Fibroblast of skin of right biceps (primary cell): ENCODE data around the gene GABPB1.
A peak's percentile ranks its signal among the peaks of the same experiment; 100 is the strongest.

Source experiments
- DNase-seq: peaks from one replicate; pipeline ENCODE4 v3.0.0-alpha.2; 2013

Gene GABPB1

DNA sequence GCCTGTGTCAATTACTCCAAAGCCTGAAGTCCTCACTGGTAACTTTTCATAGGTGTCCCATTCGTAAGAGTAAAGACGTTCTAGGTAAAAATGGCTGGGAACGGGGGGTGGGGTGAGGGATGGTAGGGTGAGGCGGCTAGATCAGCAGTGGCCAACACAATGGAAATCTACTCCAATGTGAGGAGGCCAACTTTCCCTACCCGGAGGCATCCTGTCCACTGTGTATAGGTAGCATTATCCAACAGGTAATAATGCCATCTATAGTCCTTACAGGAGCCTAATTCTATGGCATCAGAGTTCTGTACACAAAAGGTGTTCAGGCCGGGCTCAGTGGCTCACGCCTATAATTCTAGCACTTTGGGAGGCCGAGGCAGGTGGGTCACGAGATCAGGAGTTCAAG lies 118.6 kb downstream of the GABPB1 start:
- DNase-seq = no peak

DNA sequence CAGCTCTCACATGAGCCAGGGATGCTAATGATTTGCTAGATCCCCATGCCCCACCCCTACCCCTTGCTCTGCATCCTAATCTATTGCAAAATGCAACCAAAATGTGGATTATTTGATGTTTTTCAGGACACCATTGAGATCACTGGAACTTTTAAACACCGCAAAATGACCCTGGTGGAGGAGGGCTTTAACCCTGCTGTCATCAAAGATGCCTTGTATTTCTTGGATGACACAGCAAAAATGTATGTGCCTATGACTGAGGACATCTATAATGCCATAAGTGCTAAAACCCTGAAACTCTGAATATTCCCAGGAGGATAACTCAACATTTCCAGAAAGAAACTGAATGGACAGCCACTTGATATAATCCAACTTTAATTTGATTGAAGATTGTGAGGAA lies 119.2 kb downstream of the GABPB1 start:
- peak; percentile 32 for DNase-seq

DNA sequence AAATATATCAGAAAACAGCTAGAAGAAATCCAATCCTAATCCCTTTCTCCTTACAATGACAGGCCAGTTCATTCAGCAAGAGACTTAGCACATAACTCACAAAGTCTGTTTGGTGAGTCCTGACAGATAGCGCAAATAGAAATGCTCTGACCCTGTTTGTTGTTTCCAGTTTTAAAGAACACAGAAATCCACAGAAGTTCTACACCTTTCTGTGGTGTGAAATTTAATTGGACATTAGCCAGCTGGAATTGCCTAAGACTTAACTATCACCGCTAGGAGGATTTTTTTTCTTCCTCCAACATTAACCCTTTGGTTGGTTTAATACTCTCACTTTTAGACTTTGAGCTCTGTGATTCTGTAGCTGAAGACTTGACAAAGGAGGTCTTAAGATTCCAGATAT lies 120.2 kb downstream of the GABPB1 start:
- no peak for DNase-seq

DNA sequence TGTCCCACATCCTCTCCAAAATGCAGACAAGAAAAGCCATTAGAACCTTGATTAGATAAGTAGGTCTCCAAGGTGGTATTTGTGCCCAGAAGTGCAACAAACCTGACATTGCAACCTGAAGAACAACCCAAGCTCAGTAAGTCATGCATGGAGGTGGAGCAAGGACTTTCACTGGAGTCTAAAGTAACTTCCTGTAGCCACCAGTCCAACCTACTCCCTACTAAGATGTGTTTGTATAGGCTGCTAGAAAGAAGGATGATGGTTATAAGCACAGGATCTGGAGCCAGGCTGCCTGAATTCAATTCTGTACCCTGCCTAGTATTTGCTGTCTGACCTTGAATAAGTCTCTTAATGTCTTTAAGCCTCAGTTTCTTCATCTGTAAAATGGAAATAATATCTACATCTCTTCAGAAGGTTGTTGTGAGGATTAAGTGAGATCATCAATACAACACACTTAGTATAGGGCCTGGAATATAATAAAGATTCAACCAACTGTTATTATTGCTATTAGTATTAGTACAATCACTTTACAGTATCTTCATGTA lies 121.7 kb downstream of the GABPB1 start:
- DNase-seq = no peak

DNA sequence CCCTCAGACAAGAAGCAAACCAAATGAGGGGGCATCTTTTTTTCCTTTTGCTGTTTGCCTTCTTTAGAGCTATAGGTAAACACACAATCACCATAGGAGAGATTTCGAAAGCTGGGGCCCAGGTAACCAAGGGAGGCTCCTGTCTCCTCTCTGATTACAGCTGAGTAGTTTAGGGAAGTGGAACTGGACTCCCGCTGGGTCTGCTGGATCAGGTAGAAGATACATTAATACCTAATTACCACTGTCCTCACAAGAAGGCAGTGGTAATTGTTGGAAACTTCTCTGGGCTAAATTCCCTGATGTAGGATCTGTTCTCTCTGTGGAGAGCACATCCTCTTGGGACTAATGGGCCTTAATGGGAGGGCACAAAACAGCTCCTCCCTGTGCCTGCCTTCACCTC lies 122.2 kb downstream of the GABPB1 start:
- DNase-seq = no peak

DNA sequence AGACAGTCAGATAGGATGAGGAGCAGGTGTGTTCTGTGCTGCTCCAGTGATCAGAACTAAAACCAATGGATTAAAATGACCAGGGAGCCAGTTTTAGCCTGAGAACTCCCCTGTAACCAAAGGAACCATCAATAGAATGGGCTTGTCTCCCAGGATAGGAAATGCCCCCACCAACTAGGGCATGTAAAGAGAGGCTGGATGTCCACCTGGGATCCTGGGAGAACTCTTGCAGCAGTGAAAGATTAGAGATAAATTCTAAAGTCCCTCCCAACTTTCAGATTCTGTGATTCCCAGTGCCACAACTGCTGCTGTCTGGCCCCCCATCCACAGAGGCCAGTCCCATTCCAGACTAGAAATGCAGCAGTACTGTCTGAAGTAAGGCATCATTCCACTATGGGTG lies 123.2 kb downstream of the GABPB1 start:
- no peak for DNase-seq

DNA sequence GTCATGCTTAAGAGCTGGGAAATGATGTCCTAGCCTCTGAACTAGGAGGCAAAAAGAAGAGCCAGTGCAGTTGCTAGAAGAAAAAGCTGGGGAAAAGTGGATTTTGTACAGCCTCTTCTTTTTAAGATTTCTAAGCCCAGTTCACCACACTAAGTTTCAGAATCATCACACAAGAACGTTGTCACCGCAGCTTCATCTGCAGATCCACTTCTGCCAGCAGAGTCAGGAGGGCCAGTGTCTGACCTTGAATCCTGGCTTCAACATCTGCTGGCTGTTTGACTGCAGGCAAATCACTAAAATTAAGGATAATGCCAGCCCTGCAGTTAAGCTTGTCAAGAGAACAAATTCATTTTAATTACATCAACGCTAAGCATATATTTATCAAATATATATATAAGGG lies 125.7 kb downstream of the GABPB1 start:
- DNase-seq = no peak

DNA sequence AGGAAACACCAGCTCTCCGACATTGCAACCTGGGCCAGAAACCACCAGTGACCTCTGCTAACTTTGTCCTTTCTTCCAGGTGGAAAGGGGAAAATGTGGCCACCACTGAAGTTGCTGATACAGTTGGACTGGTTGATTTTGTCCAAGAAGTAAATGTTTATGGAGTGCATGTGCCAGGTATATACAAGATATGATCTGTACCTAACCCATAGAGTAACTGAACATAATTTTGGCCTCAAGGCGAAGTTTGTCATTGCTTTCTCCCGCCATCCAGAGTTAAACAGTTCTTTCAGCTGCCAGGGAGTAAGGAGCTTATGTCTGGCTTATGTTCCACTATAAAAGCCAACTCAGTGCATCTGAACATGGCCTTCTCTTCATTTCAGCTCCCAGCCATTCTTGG lies 126.1 kb downstream of the GABPB1 start:
- DNase-seq = no peak

DNA sequence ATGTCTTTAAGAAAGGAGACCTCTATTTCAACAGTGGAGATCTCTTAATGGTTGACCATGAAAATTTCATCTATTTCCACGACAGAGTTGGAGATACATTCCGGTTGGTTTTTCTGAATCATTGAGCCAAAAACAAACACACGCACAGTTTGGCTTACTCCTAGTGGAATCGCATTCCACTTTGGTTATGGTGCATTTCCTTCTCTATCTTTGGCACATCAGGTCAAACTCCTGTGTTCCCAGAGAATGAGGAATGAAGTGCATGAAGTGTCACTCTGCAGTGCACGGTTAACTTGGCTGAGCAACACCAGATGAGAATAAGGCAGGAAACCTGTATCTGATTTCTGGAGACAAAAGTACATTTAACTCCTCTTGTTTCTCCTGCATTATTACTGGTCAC lies 127.9 kb downstream of the GABPB1 start:
- DNase-seq = peak; percentile 68

DNA sequence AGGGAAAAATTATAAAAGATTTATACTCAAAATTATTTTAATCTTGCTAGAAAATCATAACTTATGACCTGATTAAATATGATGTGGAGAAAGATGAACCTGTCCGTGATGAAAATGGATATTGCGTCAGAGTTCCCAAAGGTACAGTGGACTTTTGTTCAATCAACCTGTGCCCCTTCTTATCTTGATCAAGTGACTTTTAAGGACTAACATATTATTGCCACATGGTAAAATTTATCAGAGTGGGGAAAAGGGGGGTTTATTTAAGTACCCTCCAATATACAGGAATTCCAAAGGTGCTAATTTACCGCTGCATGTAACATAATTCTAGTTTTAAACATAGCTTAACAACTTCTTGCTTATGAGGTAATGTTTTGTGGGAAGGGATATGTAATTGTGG lies 129.1 kb downstream of the GABPB1 start:
- no peak for DNase-seq
